Measurements from ENCODE around the gene NELFB.

Gene NELFB

GRCh38 chr9:137265496-137266161 lies 10.5 kb downstream of the NELFB start:
- no peak for TF ChIP-seq CTCF (IDR thresholded peaks at IDR 0.05; ENCODE audit: borderline replicate concordance, insufficient read depth, low read depth, low read length)

DNA sequence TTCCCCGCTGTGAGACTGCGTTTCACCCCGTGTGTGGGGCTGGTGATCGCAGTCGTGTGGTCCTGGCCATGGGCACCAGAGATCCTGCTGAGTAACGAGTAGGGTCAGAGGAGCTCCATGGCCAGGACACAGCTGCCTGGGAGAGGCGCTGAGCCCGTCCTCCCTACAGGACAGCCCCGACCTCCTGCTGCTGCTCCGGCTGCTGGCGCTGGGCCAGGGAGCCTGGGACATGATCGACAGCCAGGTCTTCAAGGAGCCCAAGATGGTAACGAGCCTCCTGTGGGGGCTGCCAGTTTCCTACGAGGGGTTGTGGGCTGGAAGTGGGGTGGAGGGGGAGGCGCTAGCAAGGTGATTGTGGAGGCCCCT lies 11.0 kb downstream of the NELFB start:
- no peak overlapping the region for H3K4me3 ChIP-seq (ENCODE audit: low read depth, low read length)
- no peak for TF ChIP-seq CTCF (IDR thresholded peaks at IDR 0.05; ENCODE audit: borderline replicate concordance, insufficient read depth, low read depth, low read length)

More at GRCh38 chr9:137265496-137266161, 10.5 kb downstream of the NELFB start:
- no peak overlapping the region for H3K4me3 ChIP-seq (ENCODE audit: low read depth, low read length)

- TF ChIP-seq CTCF (IDR thresholded peaks at IDR 0.05; ENCODE audit: borderline replicate concordance, insufficient read depth, low read depth, low read length): no peak
- H3K4me3 ChIP-seq (ENCODE audit: low read depth, low read length): no peak overlapping the region
These were observed 11.7 kb downstream of the NELFB start for GRCh38 chr9:137266585-137267453.

DNA sequence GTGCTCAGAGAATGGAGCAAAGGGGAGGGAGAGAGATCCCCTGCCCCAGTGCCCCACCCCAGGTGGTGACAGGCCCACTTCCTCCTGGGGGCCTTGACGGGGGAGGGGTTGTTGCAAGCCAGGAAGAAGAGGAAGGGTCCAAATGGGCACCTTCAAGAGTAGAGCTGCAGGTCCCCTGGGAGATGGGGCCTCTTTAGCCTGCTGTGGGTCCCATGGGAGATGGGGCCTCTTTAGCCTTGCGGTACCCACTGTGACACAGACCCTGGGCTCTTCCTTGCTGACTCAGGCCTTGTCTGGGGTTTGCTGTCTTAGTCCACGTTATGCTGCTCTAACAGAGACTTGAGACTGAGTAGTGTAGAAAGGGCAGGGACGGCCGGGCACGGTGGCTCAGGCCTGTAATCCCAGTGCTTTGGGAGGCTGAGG lies 12.8 kb downstream of the NELFB start:
- no peak for TF ChIP-seq CTCF (IDR thresholded peaks at IDR 0.05; ENCODE audit: borderline replicate concordance, insufficient read depth, low read depth, low read length)
- H3K4me3 ChIP-seq (ENCODE audit: low read depth, low read length): no peak overlapping the region

GRCh38 chr9:137268538-137269201 lies 13.5 kb downstream of the NELFB start:
- TF ChIP-seq CTCF (IDR thresholded peaks at IDR 0.05; ENCODE audit: borderline replicate concordance, insufficient read depth, low read depth, low read length): no peak

DNA sequence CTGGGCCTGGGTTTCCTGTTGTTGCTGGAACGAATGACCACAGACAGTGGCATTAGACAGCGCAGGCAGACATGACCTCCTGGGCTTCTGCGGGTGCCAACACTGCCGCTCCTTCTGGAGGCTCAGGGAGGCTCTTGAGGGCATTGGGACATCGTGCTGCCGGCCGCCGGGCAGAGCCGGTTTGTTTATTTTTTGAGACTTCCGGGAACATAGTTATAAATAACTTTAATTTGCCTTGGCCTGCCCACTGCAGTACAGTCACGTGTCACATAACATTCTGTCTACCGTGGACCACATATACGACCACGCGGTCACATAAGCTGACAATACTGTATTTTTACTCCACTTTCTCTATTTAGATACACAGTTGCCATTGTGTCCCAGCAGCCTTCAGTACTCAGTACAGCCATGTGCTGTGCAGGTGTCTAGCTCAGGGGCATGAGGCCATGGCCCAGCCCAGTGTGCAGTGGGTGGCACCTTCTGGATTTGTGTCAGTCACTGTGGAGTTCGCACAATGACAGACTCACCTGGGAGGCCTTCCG lies 14.2 kb downstream of the NELFB start:
- TF ChIP-seq CTCF (IDR thresholded peaks at IDR 0.05; ENCODE audit: borderline replicate concordance, insufficient read depth, low read depth, low read length): no peak
- peak overlapping the region; percentile 21 for H3K4me3 ChIP-seq (ENCODE audit: low read depth, low read length)

More at GRCh38 chr9:137268538-137269201, 13.5 kb downstream of the NELFB start:
- H3K4me3 ChIP-seq (ENCODE audit: low read depth, low read length): peak overlapping the region; percentile 21

Measured in GM12875 (cell line).